Stimulated activated CD8-positive, alpha-beta memory T cell treated with anti-CD3 and anti-CD28 coated beads, Interleukin-2, amount 100 ng/mL, for 48 hours (primary cell): ENCODE measurements around the gene IMP4.
A peak's percentile ranks its signal among the peaks of the same experiment; 100 is the strongest.
"Not testable (repeated sequence)": the region's sequence is repeated elsewhere in the genome, so short reads cannot be mapped to it uniquely, and the experiment has no call there.

Source experiments
- DNase-seq, 2 donors: peaks; one replicate each; pipeline ENCODE4 v3.0.0-alpha.2; 2020; ENCODE audit warnings: low read depth in 2 of 2

Gene IMP4

GRCh38 chr2:130342533-130343275 lies at the start of gene IMP4:
Gene IMP4, plus strand, starts transcription at chr2:130342897. Its CDS starts 36 bp downstream, at chr2:130342933.
- peak; percentile 74 to 87 for DNase-seq

DNA sequence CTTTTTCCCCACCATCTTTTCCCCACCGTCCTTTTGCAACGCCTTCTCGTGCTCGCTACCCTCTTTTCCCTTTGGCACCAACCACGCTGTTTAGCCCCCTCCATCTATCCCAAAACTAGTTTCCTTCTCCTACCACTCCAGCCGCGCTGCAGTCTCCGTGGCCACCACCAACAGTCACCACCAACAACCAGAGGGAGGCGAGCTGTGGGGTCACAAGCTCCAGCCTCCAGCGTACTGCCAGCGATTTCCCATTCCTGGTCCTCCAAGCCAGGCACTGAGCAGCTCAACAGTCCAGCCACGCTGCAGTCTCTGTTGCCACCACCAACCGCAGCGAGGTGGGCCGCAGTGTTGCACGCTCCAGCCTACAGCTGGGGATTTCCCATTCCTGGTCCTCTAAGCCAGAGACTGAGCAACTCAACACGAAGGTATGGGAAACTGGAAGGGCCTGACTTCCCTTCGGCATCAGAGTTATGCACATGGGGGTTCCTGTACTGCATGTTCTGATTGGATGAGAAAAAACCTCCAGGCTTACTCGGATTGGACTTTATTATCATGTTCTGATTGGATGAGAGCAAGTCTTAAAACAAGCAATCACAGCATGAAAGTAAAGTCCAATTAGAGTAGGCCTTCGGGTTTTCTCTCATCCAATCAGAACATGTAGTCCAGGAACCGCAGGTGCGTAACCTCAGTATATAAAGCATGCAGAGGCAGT lies 42.3 kb upstream of the IMP4 start:
- no peak for DNase-seq

GRCh38 chr2:130300970-130301348 lies 41.7 kb upstream of the IMP4 start:
- no peak for DNase-seq

DNA sequence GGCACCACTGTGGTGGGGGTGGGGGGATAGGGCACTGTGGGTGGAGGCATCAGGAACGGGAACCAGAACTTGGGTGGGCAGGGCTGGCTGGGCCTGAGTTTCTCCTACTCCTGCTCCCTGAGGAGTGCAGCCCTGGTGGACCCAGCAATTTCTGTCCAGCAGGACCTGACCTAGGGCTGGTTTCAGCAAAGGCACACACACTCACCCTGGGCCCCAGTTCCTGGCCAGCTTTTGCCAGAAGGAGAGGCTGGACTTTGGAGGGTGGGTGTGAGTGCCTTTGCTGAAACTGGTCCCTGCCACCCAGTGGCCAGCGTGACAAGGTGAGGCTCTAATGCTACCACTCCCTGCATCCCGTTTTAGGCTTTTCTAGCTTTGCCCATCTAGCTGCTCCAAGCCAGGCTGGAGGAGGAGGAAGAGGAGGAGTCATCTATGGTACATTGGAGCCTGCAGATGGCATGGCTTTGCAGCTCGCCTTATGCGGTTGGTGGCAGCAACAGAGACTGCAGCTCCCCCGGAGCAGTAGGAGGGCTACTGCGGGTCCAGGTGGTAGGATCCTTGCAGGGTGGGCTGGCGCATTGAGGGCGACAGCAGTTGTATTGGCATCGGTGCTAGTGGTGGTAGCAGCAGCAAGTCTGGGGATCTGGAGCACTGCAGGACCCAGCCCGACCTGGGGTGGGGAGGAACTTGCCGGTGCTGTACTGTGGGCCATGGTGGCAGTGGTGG lies 40.4 kb upstream of the IMP4 start:
- no peak for DNase-seq

DNA sequence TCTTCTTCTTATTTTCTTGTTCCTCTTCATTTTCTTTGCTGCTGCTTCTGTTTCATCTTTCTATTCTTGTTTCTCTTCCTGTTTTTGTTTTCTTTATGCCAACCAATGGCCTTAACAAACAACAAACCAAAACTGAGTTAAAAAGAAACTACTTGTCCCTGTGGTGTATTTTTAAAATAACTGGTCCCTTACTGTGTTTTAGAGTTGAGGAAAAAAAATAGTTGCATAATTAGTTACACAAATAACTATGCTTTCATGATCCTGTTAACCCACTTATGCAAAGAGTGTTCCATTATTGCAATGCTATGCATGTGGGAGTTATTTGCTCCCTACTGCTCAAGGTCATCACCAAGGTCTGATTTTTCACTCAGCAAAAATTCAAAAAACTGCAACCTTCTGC lies 39.5 kb upstream of the IMP4 start:
- no peak for DNase-seq

DNA sequence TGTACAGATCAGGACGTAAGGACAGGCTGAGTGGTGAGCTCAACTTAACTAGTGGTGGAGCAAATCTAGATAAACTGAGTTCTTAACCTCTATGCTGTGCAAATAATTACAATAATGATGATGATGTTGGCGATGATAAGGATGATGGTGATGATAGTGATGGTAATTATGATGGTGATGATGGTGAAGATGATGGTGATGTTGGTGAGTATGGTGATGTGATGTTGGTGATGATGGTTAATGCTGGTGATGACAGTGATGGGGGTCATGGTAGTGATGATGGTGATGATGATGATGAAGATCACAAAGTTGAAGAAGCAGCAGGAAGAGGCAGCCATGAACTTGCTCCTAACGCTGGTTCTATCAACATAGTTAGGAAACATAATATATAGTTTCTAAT lies 38.0 kb upstream of the IMP4 start:
- no peak for DNase-seq

DNA sequence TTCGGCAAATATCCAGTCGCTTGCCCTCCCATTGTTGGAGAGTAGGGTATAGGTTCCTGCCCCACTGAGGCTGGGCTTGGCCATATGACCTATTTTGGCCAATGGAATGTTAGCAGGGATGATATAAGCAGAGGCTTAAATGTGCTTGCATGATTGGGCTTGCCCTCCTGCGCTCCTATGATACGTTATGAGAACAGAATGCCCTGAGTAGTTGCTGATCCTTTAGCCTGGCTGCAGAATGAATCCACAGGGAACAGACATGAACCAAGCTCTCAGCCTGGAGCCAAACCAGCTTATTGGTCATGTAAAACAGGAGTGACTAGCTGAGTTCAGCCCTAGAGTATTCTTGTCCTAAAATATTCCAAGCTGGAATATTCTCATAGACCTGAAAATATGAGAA lies 34.8 kb upstream of the IMP4 start:
- no peak for DNase-seq

- no peak for DNase-seq
Measured at GRCh38 chr2:130310881-130311280, 31.8 kb upstream of the IMP4 start.

- no peak for DNase-seq
Measured at GRCh38 chr2:130313812-130314334, 28.8 kb upstream of the IMP4 start.

DNA sequence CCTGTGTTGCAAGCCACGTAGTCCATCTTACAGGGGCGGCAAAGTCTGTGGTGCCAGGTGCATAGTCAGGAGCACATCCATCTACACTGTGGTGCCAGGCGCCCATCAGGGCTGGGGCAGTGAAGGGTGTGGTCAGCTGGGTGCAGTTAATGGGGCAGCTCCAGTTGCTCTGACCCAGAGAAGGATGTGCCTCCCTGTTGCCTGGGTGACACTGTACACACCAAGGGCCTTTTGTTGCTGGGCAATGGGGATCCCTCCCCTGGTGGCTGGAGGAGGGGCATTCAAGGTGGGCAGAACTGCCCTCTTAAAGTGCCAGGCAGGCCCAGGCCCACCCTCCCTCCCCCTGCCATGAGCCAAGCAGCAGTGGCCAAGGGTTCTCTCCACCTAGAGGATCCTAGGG lies 28.3 kb upstream of the IMP4 start:
- no peak for DNase-seq

DNA sequence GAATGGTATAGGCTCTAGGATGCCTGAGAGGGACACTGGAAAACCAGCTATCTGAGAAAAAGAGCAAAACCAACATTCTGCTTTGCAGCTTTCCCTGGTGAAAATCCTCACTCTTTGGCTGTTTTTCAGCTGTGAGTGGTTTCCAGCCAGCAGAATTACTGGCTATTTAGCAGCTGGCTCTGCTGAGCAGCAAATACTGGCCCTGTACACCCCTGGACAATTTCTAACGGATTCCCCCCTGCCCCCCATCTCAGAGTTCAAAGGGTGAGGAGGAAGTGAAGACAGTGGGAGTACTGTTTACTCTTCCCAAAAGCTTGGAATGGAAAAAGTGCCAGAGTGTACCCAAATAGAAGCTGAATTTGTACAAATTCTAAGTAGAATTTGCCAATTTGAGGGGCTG lies 26.1 kb upstream of the IMP4 start:
- DNase-seq = no peak

GRCh38 chr2:130318906-130319305 lies 23.8 kb upstream of the IMP4 start:
- DNase-seq = no peak

GRCh38 chr2:130319536-130319935 lies 23.2 kb upstream of the IMP4 start:
- DNase-seq = no peak

- DNase-seq = no peak
Measured at GRCh38 chr2:130327703-130328527, 14.8 kb upstream of the IMP4 start.

DNA sequence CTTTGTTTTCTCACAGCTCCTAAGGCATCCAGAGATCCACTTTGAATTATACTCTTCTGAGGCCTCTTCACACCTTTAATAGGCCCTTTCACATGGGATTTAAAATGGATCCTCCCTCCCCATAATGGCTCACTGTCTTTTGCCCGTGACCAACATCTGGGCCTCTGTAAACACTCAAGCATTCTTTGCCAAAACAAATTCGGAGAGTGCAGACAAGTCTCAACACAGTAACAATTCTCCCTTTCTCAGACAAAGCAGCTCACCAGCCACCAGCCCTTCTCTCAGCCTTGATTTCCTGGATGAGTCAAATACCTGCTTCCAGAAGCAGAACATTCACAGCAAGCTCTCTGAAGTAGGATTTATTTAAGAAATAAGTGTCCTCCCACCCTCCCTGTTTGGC lies 14.0 kb upstream of the IMP4 start:
- DNase-seq = no peak

- peak; percentile 66 to 68 for DNase-seq
Measured at GRCh38 chr2:130332271-130333073, 10.2 kb upstream of the IMP4 start.

GRCh38 chr2:130333253-130333652 lies 9.4 kb upstream of the IMP4 start:
- DNase-seq = not testable (repeated sequence)

DNA sequence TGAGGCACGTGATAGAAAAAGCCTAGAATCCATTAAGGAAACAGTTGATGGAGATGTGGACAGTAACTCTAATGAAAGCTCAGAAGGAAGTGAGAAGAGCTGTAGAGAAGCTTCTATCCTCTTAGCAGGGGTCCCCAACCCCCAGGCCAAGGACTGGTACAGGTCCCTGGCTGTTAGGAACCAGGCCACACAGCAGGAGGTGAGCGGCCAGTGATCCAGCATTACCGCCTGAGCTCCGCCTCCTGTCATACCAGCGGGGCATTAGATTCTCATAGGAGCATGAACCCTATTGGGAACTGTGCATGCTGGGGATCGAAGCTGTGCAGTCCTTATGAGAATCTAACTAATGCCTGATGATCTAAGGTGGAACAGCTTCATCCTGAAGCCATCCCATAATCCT lies 8.7 kb upstream of the IMP4 start:
- no peak for DNase-seq

- DNase-seq = no peak
Measured at GRCh38 chr2:130335226-130335625, 7.5 kb upstream of the IMP4 start.

GRCh38 chr2:130336150-130336876 lies 6.4 kb upstream of the IMP4 start:
- DNase-seq = no peak
